Peyer's patch (tissue), 4 donors: ENCODE data around the gene ESRP2. TPM values are rescaled to one million over a fixed set of nuclear protein-coding genes. Genes with fewer than 3 reads are reported as not detected.

Source experiments
- DNase-seq, 3 donors: peaks; one replicate each; pipeline ENCODE4 v3.0.0-alpha.2; 2017 to 2019
- H3K27ac ChIP-seq, 4 donors: fragments of 200-600 bp; sonication (generic); one replicate each; pipeline ENCODE4 v1.5.1; 2016 to 2019
- H3K27me3 ChIP-seq, 2 donors: fragments of 200-600 bp; sonication (generic); one replicate each; pipeline ENCODE4 v1.5.1; 2019
- H3K36me3 ChIP-seq, 3 donors: fragments of 200-600 bp; sonication (generic); one replicate each; pipeline ENCODE4 v1.5.1; 2016 to 2019
- H3K4me1 ChIP-seq, 4 donors: fragments of 200-600 bp; sonication (generic); one replicate each; pipeline ENCODE4 v1.5.1; 2016 to 2019
- H3K4me3 ChIP-seq, 4 donors: fragments of 200-600 bp; sonication (generic); 1 replicate in 3 of 4; 2 replicates in 1 of 4; pipeline ENCODE4 v1.5.1; 2016 to 2019; ENCODE audit warnings: mild to moderate bottlenecking in 1 of 4
- H3K9me3 ChIP-seq, 4 donors: fragments of 200-600 bp; sonication (generic); one replicate each; pipeline ENCODE4 v1.5.1; 2016 to 2019; ENCODE audit warnings: mild to moderate bottlenecking in 1 of 4
- POLR2A ChIP-seq, 2 donors: fragments of 450-650 bp; IDR thresholded peaks; one replicate each; pipeline ENCODE4 v1.5.1; 2017; ENCODE audit warnings: antibody characterized with exemption in 2 of 2, mild to moderate bottlenecking in 2 of 2, moderate library complexity in 2 of 2
- total RNA-seq, 4 donors: library from RNA; depleted of rRNA; stranded (reverse); fragments of >200 nt; gene quantifications; one replicate each; pipeline ENCODE4 v1.1.0, GENCODE V29; 2016
- TF ChIP-seq, protein P1 (sequence below), 6 experiments: fragments of 450-650 bp in 4 of 6; fragments of 200-600 bp in 2 of 6; sonication (generic) in 1 of 6; IDR thresholded peaks; one replicate each; pipeline ENCODE4 v1.5.1; 2017 to 2019; ENCODE audit warnings: antibody characterized with exemption in 6 of 6, mild to moderate bottlenecking in 3 of 6, moderate library complexity in 1 of 6

The ESRP2 gene
- total RNA-seq, 4 donors from 2014 or later, result 15.7 to 67.4 (median 40.9) TPM

DNA sequence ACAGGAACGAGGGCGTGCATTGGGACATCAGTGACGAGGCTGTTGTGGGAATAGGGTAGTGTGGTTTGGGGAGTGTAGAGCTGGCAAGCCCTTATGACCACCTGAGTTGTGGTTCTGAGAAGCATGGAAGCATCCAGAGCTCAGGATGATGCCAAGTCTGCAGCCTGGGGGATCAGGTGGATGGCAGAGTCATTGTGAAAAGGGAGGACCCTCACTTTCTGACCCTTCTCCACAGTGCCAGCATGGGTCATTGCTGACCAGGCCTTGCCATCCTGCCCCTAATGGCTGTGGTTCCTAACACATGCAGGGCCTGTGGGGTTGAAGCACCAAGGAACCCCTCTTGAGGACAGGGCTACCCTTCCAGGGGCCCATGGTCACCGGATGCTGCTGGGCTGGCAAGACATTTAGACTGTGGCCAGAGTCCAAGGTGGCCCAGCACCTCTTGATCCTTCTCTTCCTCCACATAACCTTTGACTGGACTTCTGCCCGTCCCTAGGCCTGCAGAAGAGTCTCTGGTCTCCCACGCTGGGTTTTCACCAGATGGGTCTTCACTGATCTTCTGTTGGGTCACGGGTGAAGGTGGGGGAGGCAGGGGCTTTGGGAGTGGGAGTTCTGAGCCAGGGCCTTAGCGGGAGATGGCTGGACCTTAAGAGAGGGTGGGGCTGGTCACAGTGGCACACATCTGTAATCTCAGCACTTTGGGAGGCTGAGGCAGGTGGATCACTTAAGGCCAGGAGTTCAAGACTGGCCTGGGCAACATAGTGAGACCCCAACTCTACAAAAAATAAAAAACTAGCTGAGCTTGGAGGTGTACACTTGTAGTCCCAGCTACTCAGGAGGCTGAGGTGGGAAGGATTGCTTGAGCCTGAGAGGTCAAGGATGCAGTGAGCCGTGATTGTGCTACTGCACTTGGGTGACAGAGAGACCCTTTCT is 7.3 kb upstream of the ESRP2 start:
- no peaks in the 10 kb centered on the region for H3K9me3 ChIP-seq
- peaks cover 0 to 44% (median 10%) of the 10 kb centered on the region in 4 donors for H3K4me1 ChIP-seq
- no peaks in the 10 kb centered on the region for H3K27me3 ChIP-seq
- no peaks in the 10 kb centered on the region for H3K36me3 ChIP-seq
- TF ChIP-seq, protein P1, sequence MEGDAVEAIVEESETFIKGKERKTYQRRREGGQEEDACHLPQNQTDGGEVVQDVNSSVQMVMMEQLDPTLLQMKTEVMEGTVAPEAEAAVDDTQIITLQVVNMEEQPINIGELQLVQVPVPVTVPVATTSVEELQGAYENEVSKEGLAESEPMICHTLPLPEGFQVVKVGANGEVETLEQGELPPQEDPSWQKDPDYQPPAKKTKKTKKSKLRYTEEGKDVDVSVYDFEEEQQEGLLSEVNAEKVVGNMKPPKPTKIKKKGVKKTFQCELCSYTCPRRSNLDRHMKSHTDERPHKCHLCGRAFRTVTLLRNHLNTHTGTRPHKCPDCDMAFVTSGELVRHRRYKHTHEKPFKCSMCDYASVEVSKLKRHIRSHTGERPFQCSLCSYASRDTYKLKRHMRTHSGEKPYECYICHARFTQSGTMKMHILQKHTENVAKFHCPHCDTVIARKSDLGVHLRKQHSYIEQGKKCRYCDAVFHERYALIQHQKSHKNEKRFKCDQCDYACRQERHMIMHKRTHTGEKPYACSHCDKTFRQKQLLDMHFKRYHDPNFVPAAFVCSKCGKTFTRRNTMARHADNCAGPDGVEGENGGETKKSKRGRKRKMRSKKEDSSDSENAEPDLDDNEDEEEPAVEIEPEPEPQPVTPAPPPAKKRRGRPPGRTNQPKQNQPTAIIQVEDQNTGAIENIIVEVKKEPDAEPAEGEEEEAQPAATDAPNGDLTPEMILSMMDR (IDR thresholded peaks at IDR 0.05), result no peak
- TF ChIP-seq POLR2A (IDR thresholded peaks at IDR 0.05), result no peak
- DNase-seq, result no peak
- H3K27ac ChIP-seq, result no peak overlapping the region
- no peak overlapping the region for H3K4me3 ChIP-seq

- Histone ChIP-seq H3K9me3 (no peaks in the 10 kb centered on the region), H3K4me1 (peaks cover 0 to 38% (median 16%) of the 10 kb centered on the region in 4 donors)
- peak in 1 of 3 donors; percentile 3 for DNase-seq
These were observed 6.2 kb upstream of the ESRP2 start for GRCh38 chr16:68242085-68242484.

GRCh38 chr16:68238029-68238345 is 2.1 kb upstream of the ESRP2 start:
- H3K4me1 ChIP-seq, result peaks cover 0 to 44% (median 20%) of the 10 kb centered on the region in 4 donors
- DNase-seq, result peak in 1 of 3 donors; percentile 40
- H3K27me3 ChIP-seq, result no peaks in the 10 kb centered on the region
- TF ChIP-seq, protein P1 (IDR thresholded peaks at IDR 0.05), result no peak
- TF ChIP-seq POLR2A (IDR thresholded peaks at IDR 0.05), result no peak
- H3K36me3 ChIP-seq, result no peaks in the 10 kb centered on the region
- peak overlapping the region; percentile 74 to 92 (median 90) for H3K27ac ChIP-seq
- H3K4me3 ChIP-seq, result peak overlapping the region; percentile 50 to 58 (median 56)
- no peaks in the 10 kb centered on the region for H3K9me3 ChIP-seq

More at GRCh38 chr16:68242085-68242484, 6.2 kb upstream of the ESRP2 start:
- no peaks in the 10 kb centered on the region for H3K36me3 ChIP-seq
- no peak overlapping the region for H3K4me3 ChIP-seq
- H3K27ac ChIP-seq, result no peak overlapping the region
- H3K27me3 ChIP-seq, result no peaks in the 10 kb centered on the region
- TF ChIP-seq, protein P1 (IDR thresholded peaks at IDR 0.05), result no peak
- TF ChIP-seq POLR2A (IDR thresholded peaks at IDR 0.05), result no peak

DNA sequence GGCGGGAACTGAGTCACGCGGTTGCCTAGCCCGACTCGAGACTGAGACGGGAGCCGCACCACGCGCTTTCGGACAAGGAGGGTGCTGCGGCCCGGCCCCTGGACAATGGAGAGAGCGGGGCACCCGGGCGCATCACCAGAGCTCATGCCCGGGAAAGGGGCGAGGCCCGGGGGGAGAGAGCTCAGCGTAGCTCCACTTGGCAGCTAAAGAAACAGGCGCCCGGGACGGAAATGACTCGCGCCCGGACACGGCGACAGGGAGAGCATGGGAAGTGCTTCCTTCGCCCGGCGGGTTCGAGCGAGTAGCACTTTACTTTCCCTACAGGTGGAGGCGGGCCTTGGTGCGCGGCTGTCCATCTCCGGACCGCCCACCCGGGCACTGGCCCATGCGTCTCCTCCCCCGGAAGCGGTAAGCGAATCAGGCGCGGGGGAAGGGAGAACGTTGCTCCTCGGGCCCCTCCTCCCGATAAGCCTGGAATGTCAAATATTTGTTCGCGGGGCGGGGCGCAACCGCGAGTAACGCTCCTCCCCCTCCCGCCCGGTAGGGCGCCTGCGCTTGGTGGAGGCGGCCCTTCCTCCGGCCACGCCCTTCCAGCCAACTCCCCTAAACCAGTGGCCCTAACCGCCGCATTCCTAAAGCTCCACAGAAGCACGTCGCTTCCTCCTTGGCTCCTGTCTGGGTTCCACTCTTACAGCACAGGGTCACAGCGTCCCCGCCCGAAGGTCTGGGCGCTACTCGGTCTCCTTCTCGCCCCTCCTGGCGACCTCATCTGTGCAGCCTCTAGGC is 1.5 kb upstream of the ESRP2 start:
- peak; percentile 93 to 99 (median 98) for DNase-seq
- no peaks in the 10 kb centered on the region for H3K27me3 ChIP-seq
- peak overlapping the region; percentile 74 to 92 (median 90) for H3K27ac ChIP-seq
- no peaks in the 10 kb centered on the region for H3K9me3 ChIP-seq
- peaks cover 0 to 46% (median 20%) of the 10 kb centered on the region in 4 donors for H3K4me1 ChIP-seq
- peaks cover 0 to 3% (median 0%) of the 10 kb centered on the region in 3 donors for H3K36me3 ChIP-seq
- peak overlapping the region; percentile 50 to 58 (median 56) for H3K4me3 ChIP-seq
- TF ChIP-seq, protein P1 (IDR thresholded peaks at IDR 0.05), result peak in 1 of 6 experiments; percentile 5
- peak; percentile 93 to 95 for TF ChIP-seq POLR2A (IDR thresholded peaks at IDR 0.05)

DNA sequence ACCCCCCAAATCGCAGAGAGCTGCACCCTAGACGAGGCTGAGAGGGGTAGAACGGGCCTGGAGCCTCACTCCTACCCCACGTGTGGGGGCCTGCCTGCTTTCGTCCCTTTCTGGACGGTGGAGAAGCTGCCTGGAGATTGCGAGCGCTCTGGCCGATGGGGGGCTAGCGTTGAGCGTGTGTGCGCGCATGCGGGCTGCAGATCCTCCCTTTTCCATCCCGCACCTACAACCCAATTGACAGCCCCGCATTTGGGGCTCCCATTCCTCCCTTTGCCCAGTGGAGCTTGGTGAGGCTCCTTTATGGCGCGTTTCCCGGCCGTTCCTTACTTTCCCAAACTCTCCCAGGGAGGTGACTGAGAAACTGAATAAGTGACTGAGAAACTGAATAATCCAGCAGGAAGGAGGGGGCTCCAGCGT is 907 bp upstream of the ESRP2 start:
- DNase-seq, result peak in 2 of 3 donors; percentile 50 to 68
- Histone ChIP-seq H3K36me3 (peaks cover 0 to 9% (median 0%) of the 10 kb centered on the region in 3 donors), H3K27ac (peak overlapping the region; percentile 74 to 92 (median 90)), H3K4me3 (peak overlapping the region; percentile 50 to 58 (median 56)), H3K27me3 (no peaks in the 10 kb centered on the region), H3K9me3 (no peaks in the 10 kb centered on the region), H3K4me1 (peaks cover 0 to 46% (median 20%) of the 10 kb centered on the region in 4 donors)
- TF ChIP-seq, protein P1 (IDR thresholded peaks at IDR 0.05), result no peak
- no peak for TF ChIP-seq POLR2A (IDR thresholded peaks at IDR 0.05)
